ENCODE results near the gene VCP. TPM values are rescaled to one million over a fixed set of nuclear protein-coding genes. Genes with fewer than 3 reads are reported as not detected.

The VCP gene
- total and polyA plus RNA-seq, 9 of the 15 experiments (the other 6 are each of a cell fraction or from before 2014, with no cell fraction given) = 7.1 to 257 (median 199) TPM

GRCh38 chr9:35059438-35059837, 13.0 kb downstream of the VCP start:
- Histone ChIP-seq H3K27me3 (ENCODE audit: control insufficient read depth in 2 of 2, insufficient read depth in 2 of 2, low read length in 2 of 2) (no peaks in the 10 kb centered on the region), H3K9me3 (replicated peaks; ENCODE audit: control insufficient read depth, insufficient read depth, low read depth, low read length) (no peaks in the 10 kb centered on the region), H3K9me1 (ENCODE audit: control insufficient read depth, insufficient read depth, low read length) (no peaks in the 10 kb centered on the region), H3K4me2 (ENCODE audit: insufficient read depth, low read length) (no peak overlapping the region), H3K4me1 (replicated peaks in 1 of 2; ENCODE audit: control insufficient read depth in 2 of 2, insufficient read depth in 2 of 2, low read length in 2 of 2) (no peaks in the 10 kb centered on the region), H4K20me1 (replicated peaks; ENCODE audit: control insufficient read depth, insufficient read depth, low read length) (no peaks in the 10 kb centered on the region), H3K27ac (ENCODE audit: extremely low read depth, low read depth, low read length) (no peak overlapping the region), H2AFZ (ENCODE audit: low read depth, low read length) (no peak overlapping the region), H3K36me3 (ENCODE audit: control insufficient read depth, insufficient read depth, low read length) (peaks cover 91% of the 10 kb centered on the region), H3K79me2 (ENCODE audit: control insufficient read depth, insufficient read depth, low read length) (no peaks in the 10 kb centered on the region), H3K9ac (ENCODE audit: insufficient read depth in 1 of 2, low read depth in 2 of 2, low read length in 2 of 2) (no peak overlapping the region), H3K4me3 (no peak overlapping the region)
- in situ Hi-C loops (cut with MboI) (no loop called here), intact Hi-C loops (cut with micrococcal nuclease) (no loop called here)
- no peak for ATAC-seq
- BruUV-seq (replicated peaks) = no TSS peak
- POLR2A ChIA-PET = interaction anchor here (0.9 to 4.9 kb wide), 4 partner anchors 8 to 31 kb away, joined by 3 to 32 read pairs (median 18); partner anchors contain the start of gene VCP
- CTCF ChIA-PET (ENCODE audit: low intra/inter-chr PET ratio) = no interaction called here
- no peak for FAIRE-seq
- WGBS (ENCODE audit: insufficient coverage, low coverage, missing lambda C conversion rate) = 90% methylated on average over 7 of the region's 10 CpGs
- no peak for DNase-seq (ENCODE audit: extremely low read depth in 1 of 4, low spot score in 3 of 4)
- no peak for TF ChIP-seq ZHX1 (conservative IDR thresholded peaks at IDR 0.05; ENCODE audit: low read length)
- no peak for TF ChIP-seq C11orf30 (IDR thresholded peaks at IDR 0.05; ENCODE audit: low read depth)
- TF ChIP-seq MXI1 (IDR thresholded peaks at IDR 0.05; ENCODE audit: low read depth, low read length) = no peak
- no peak for TF ChIP-seq SNRNP70 (optimal IDR thresholded peaks at IDR 0.05; ENCODE audit: low read depth, low read length)
- no peak for TF ChIP-seq HMG20A (CRISPR knock-in tag; conservative IDR thresholded peaks at IDR 0.05)
- TF ChIP-seq TGIF2 (CRISPR knock-in tag; IDR thresholded peaks at IDR 0.05) = no peak
- TF ChIP-seq ZNF175 (CRISPR knock-in tag; IDR thresholded peaks at IDR 0.05; ENCODE audit: low read depth) = no peak
- TF ChIP-seq PCBP2 (IDR thresholded peaks at IDR 0.05; ENCODE audit: low read depth, low read length, poor library complexity, severe bottlenecking) = no peak
- no peak for TF ChIP-seq HOMEZ (CRISPR knock-in tag; IDR thresholded peaks at IDR 0.05)
- no peak for TF ChIP-seq EP300 (IDR thresholded peaks at IDR 0.05; ENCODE audit: low read length)
- TF ChIP-seq ZNF143 (CRISPR knock-in tag; IDR thresholded peaks at IDR 0.05) = no peak
- TF ChIP-seq SLC30A9 (CRISPR knock-in tag; IDR thresholded peaks at IDR 0.05) = no peak
- no peak for TF ChIP-seq TFAM (CRISPR knock-in tag; conservative IDR thresholded peaks at IDR 0.05)
- TF ChIP-seq BRF2 (IDR thresholded peaks at IDR 0.05; ENCODE audit: borderline replicate concordance, insufficient read depth, insufficient read length) = no peak
- TF ChIP-seq ZNF696 (CRISPR knock-in tag; conservative IDR thresholded peaks at IDR 0.05) = no peak
- no peak for TF ChIP-seq TAF1 (IDR thresholded peaks at IDR 0.05; ENCODE audit: control insufficient read depth, extremely low read depth, insufficient read depth, low read length, severe bottlenecking)
- TF ChIP-seq RB1 (IDR thresholded peaks at IDR 0.05; ENCODE audit: low read depth) = no peak
- no peak for TF ChIP-seq ATF4 (CRISPR knock-in tag; IDR thresholded peaks at IDR 0.05)

All from K562 (cell line).